ENCODE data around the gene UBE2Z.

- TF ChIP-seq CTCF (IDR thresholded peaks at IDR 0.05) (no peak), POLR2AphosphoS5 (IDR thresholded peaks at IDR 0.05) (no peak)
Observed at GRCh38 chr17:48915459-48916282, 7.5 kb downstream of the UBE2Z start.

Measured in prostate gland (tissue), 2 donors.